Astrocyte (in vitro differentiated cells and primary cell): ENCODE measurements around the gene CD40LG. TPM values are rescaled to one million over a fixed set of nuclear protein-coding genes. Genes with fewer than 3 reads are reported as not detected.

Experiments used
- DNase-seq: peaks from one replicate; pipeline ENCODE4 v3.0.0-alpha.2; 2010; ENCODE audit warnings: low read depth
- FAIRE-seq: peaks from 2 replicates; lab custom pipeline; 2011; peaks lifted over from hg19 to GRCh38; lab: Jason Lieb, UNC
- H2AFZ ChIP-seq: 2 replicates; pipeline ENCODE4 v1.6.0; 2012; ENCODE audit warnings: low read depth, low read length, inconsistent platforms
- H3K27ac ChIP-seq: 2 replicates; pipeline ENCODE4 v1.5.1; 2011; ENCODE audit warnings: low read depth, low read length, inconsistent platforms
- H3K27me3 ChIP-seq: 2 replicates; pipeline ENCODE4 v1.6.0; 2011; ENCODE audit warnings: low read length, inconsistent platforms; ENCODE audit not compliant: insufficient read depth
- H3K36me3 ChIP-seq: 2 replicates; pipeline ENCODE4 v1.5.1; 2011; ENCODE audit warnings: low read length, inconsistent platforms; ENCODE audit not compliant: insufficient read depth
- H3K4me1 ChIP-seq: 2 replicates; pipeline ENCODE4 v1.5.1; 2011; ENCODE audit warnings: low read length, inconsistent platforms; ENCODE audit not compliant: insufficient read depth
- H3K4me2 ChIP-seq: 2 replicates; pipeline ENCODE4 v1.6.0; 2012; ENCODE audit warnings: low read length, inconsistent platforms
- H3K4me3 ChIP-seq: 2 replicates; pipeline ENCODE4 v1.5.1; 2011; ENCODE audit warnings: low read depth, mild to moderate bottlenecking, low read length, inconsistent platforms; ENCODE audit not compliant: insufficient read depth
- H3K79me2 ChIP-seq: 2 replicates; pipeline ENCODE4 v1.6.0; 2012; ENCODE audit warnings: mild to moderate bottlenecking, low read length, inconsistent platforms; ENCODE audit not compliant: insufficient read depth
- H3K9ac ChIP-seq: 2 replicates; pipeline ENCODE4 v1.6.0; 2012; ENCODE audit warnings: mild to moderate bottlenecking, low read length, inconsistent platforms
- H3K9me3 ChIP-seq: 2 replicates; pipeline ENCODE4 v1.5.1; 2012; ENCODE audit warnings: low read depth, mild to moderate bottlenecking, low read length, inconsistent platforms; ENCODE audit not compliant: insufficient read depth
- H4K20me1 ChIP-seq: 2 replicates; pipeline ENCODE4 v1.6.0; 2012; ENCODE audit warnings: low read length, inconsistent platforms; ENCODE audit not compliant: insufficient read depth
- H3K27ac Mint-ChIP-seq: one replicate; pipeline ENCODE4 v1.8.0; 2021; ENCODE audit warnings: mild to moderate bottlenecking, mixed read lengths; ENCODE audit not compliant: unreplicated experiment
- H3K27me3 Mint-ChIP-seq: one replicate; pipeline ENCODE4 v1.8.0; 2021; ENCODE audit warnings: low read depth, mixed read lengths; ENCODE audit not compliant: unreplicated experiment
- H3K36me3 Mint-ChIP-seq: one replicate; pipeline ENCODE4 v1.8.0; 2021; ENCODE audit warnings: low read depth, mixed read lengths; ENCODE audit not compliant: unreplicated experiment
- H3K4me1 Mint-ChIP-seq: one replicate; pipeline ENCODE4 v1.8.0; 2021; ENCODE audit warnings: low read depth, mixed read lengths; ENCODE audit not compliant: unreplicated experiment
- H3K4me3 Mint-ChIP-seq: one replicate; pipeline ENCODE4 v1.8.0; 2021; ENCODE audit warnings: mild to moderate bottlenecking, moderate library complexity, mixed read lengths; ENCODE audit not compliant: unreplicated experiment
- H3K9me3 Mint-ChIP-seq: one replicate; pipeline ENCODE4 v1.8.0; 2021; ENCODE audit warnings: mild to moderate bottlenecking, mixed read lengths; ENCODE audit not compliant: unreplicated experiment
- CTCF ChIP-seq: IDR thresholded peaks from 2 replicates; pipeline ENCODE4 v1.5.1; 2011; ENCODE audit warnings: low read depth, mild to moderate bottlenecking, inconsistent platforms, low read length, moderate library complexity; ENCODE audit not compliant: insufficient read depth
- EZH2 ChIP-seq: IDR thresholded peaks from 2 replicates; pipeline ENCODE4 v1.6.1; 2012; ENCODE audit warnings: mild to moderate bottlenecking, low read length, inconsistent platforms; ENCODE audit not compliant: insufficient read depth
- total RNA-seq: library from RNA; stranded (reverse); gene quantifications from 2 replicates; pipeline ENCODE4 v1.2.1, GENCODE V29; 2021

The CD40LG gene
- total RNA-seq, 1 donor from 2014 or later, result not detected

- H3K9ac ChIP-seq, result no peak overlapping the region
- no peak overlapping the region for H2AFZ ChIP-seq
- no peaks in the 10 kb centered on the region for H3K27me3 ChIP-seq
- no peak for TF ChIP-seq EZH2
- TF ChIP-seq CTCF, result no peak
- no peaks in the 10 kb centered on the region for H4K20me1 ChIP-seq
- no peak overlapping the region for H3K4me3 Mint-ChIP-seq
- no peaks in the 10 kb centered on the region for H3K36me3 ChIP-seq
- no peak overlapping the region for H3K27ac Mint-ChIP-seq
- H3K36me3 Mint-ChIP-seq, result no peaks in the 10 kb centered on the region
- H3K79me2 ChIP-seq, result no peaks in the 10 kb centered on the region
- H3K4me3 ChIP-seq, result no peak overlapping the region
- H3K9me3 ChIP-seq, result no peaks in the 10 kb centered on the region
- H3K4me1 Mint-ChIP-seq, result peaks cover 2% of the 10 kb centered on the region
- H3K27me3 Mint-ChIP-seq, result no peaks in the 10 kb centered on the region
- DNase-seq (no peak), FAIRE-seq (no peak)
- no peak overlapping the region for H3K4me2 ChIP-seq
- H3K4me1 ChIP-seq, result no peaks in the 10 kb centered on the region
- no peaks in the 10 kb centered on the region for H3K9me3 Mint-ChIP-seq
- H3K27ac ChIP-seq, result no peak overlapping the region
Observed at GRCh38 chrX:136623396-136623795, 24.6 kb upstream of the CD40LG start.

GRCh38 chrX:136625246-136625645 lies 22.7 kb upstream of the CD40LG start:
- no peaks in the 10 kb centered on the region for H3K4me1 ChIP-seq
- no peak overlapping the region for H3K27ac ChIP-seq
- H3K27ac Mint-ChIP-seq, result no peak overlapping the region
- FAIRE-seq (no peak), DNase-seq (no peak)
- no peak overlapping the region for H2AFZ ChIP-seq
- H3K27me3 ChIP-seq, result no peaks in the 10 kb centered on the region
- H3K9me3 Mint-ChIP-seq, result no peaks in the 10 kb centered on the region
- TF ChIP-seq CTCF, result no peak
- TF ChIP-seq EZH2, result no peak
- no peaks in the 10 kb centered on the region for H3K36me3 ChIP-seq
- H3K4me2 ChIP-seq, result no peak overlapping the region
- no peaks in the 10 kb centered on the region for H3K79me2 ChIP-seq
- no peaks in the 10 kb centered on the region for H3K9me3 ChIP-seq
- no peaks in the 10 kb centered on the region for H4K20me1 ChIP-seq
- H3K9ac ChIP-seq, result no peak overlapping the region
- H3K4me3 Mint-ChIP-seq, result no peak overlapping the region
- H3K27me3 Mint-ChIP-seq, result no peaks in the 10 kb centered on the region
- H3K36me3 Mint-ChIP-seq, result no peaks in the 10 kb centered on the region
- no peaks in the 10 kb centered on the region for H3K4me1 Mint-ChIP-seq
- no peak overlapping the region for H3K4me3 ChIP-seq

GRCh38 chrX:136626237-136626636 lies 21.7 kb upstream of the CD40LG start:
- TF ChIP-seq CTCF (no peak), EZH2 (no peak)
- Mint-ChIP-seq H3K27ac (no peak overlapping the region), H3K36me3 (no peaks in the 10 kb centered on the region), H3K4me1 (no peaks in the 10 kb centered on the region), H3K27me3 (no peaks in the 10 kb centered on the region), H3K9me3 (no peaks in the 10 kb centered on the region), H3K4me3 (no peak overlapping the region)
- H3K9ac ChIP-seq, result no peak overlapping the region
- H3K9me3 ChIP-seq, result no peaks in the 10 kb centered on the region
- H3K79me2 ChIP-seq, result no peaks in the 10 kb centered on the region
- FAIRE-seq (peak; percentile 89), DNase-seq (no peak)
- no peaks in the 10 kb centered on the region for H4K20me1 ChIP-seq
- no peaks in the 10 kb centered on the region for H3K4me1 ChIP-seq
- no peaks in the 10 kb centered on the region for H3K27me3 ChIP-seq
- H3K4me3 ChIP-seq, result no peak overlapping the region
- H3K36me3 ChIP-seq, result no peaks in the 10 kb centered on the region
- no peak overlapping the region for H3K4me2 ChIP-seq
- no peak overlapping the region for H3K27ac ChIP-seq
- H2AFZ ChIP-seq, result no peak overlapping the region
